ENCODE data around the gene TARM1. TPM values are rescaled to one million over a fixed set of nuclear protein-coding genes. Genes with fewer than 3 reads are reported as not detected.

Gene TARM1
- total and polyA plus RNA-seq, 2 experiments from 2014 or later = not detected

- H3K27me3 ChIP-seq (ENCODE audit: insufficient read depth) = peaks cover 9% of the 10 kb centered on the region; the same call in 1 of the 2 replicates
- no peaks in the 10 kb centered on the region for H3K36me3 ChIP-seq (ENCODE audit: insufficient read depth)
- H3K9me2 ChIP-seq (ENCODE audit: insufficient read depth) = no peaks in the 10 kb centered on the region
- no peak overlapping the region for H3K27ac ChIP-seq (ENCODE audit: low read depth)
- Mint-ChIP-seq H3K27ac (no peak overlapping the region), H3K36me3 (ENCODE audit: low read depth) (no peaks in the 10 kb centered on the region), H3K9me3 (no peaks in the 10 kb centered on the region), H3K27me3 (ENCODE audit: insufficient read depth, low read depth, poor library complexity) (peaks cover 14% of the 10 kb centered on the region), H3K4me3 (no peak overlapping the region), H3K4me1 (peaks cover 12% of the 10 kb centered on the region; the same call in 2 of the 3 replicates)
- peaks cover 5% of the 10 kb centered on the region; the same call in 1 of the 2 replicates for H3K4me1 ChIP-seq (ENCODE audit: insufficient read depth)
- no peak overlapping the region for H3K4me2 ChIP-seq
- H3K4me3 ChIP-seq = no peak overlapping the region
- ATAC-seq (no peak), DNase-seq (ENCODE audit: low spot score) (no peak)
- 0 out of 2 replicates have a peak, but pooled peaks cover 5% of the 10 kb centered on the region for H3F3A ChIP-seq (replicated peaks; ENCODE audit: low read depth)
- H3K79me2 ChIP-seq (replicated peaks; ENCODE audit: insufficient read depth) = no peaks in the 10 kb centered on the region
- H4K20me1 ChIP-seq (replicated peaks; ENCODE audit: insufficient read depth) = no peaks in the 10 kb centered on the region
- TF ChIP-seq ETS1 (IDR thresholded peaks at IDR 0.05) (no peak), ZNF114 (CRISPR knock-in tag; IDR thresholded peaks at IDR 0.05) (no peak), ZNF331 (CRISPR knock-in tag; IDR thresholded peaks at IDR 0.05; ENCODE audit: low read depth) (no peak), CTCF (conservative IDR thresholded peaks at IDR 0.05; ENCODE audit: low read depth in 2 of 2) (no peak), STAT1 (IDR thresholded peaks at IDR 0.05; ENCODE audit: unreplicated experiment) (no peak), NANOG (IDR thresholded peaks at IDR 0.05; ENCODE audit: borderline replicate concordance) (no peak), CREB1 (CRISPR knock-in tag; IDR thresholded peaks at IDR 0.05; ENCODE audit: low read depth) (no peak), JUNB (IDR thresholded peaks at IDR 0.05; ENCODE audit: unreplicated experiment) (no peak), EZH2phosphoT487 (IDR thresholded peaks at IDR 0.05; ENCODE audit: unreplicated experiment) (no peak), REST (IDR thresholded peaks at IDR 0.05; ENCODE audit: unreplicated experiment) (no peak), EZH2 (IDR thresholded peaks at IDR 0.05; ENCODE audit: low read depth, unreplicated experiment) (no peak), POLR2AphosphoS5 (IDR thresholded peaks at IDR 0.05; ENCODE audit: low read depth) (no peak), ZNF462 (CRISPR knock-in tag; IDR thresholded peaks at IDR 0.05) (no peak)
- no peak overlapping the region for H2AFZ ChIP-seq
Observed at GRCh38 chr19:54042989-54043388, 38.2 kb downstream of the TARM1 start.

Data from GM23338 (cell line).